ENCODE data around the gene TINCR. TPM values are rescaled to one million over a fixed set of nuclear protein-coding genes. Genes with fewer than 3 reads are reported as not detected.

Gene TINCR
- total RNA-seq, 1 experiment from 2014 or later, result 0.17 TPM

GRCh38 chr19:5519076-5519475 is 48.7 kb downstream of the TINCR start:
- no CpG with 5 or more reads among the region's 4 CpGs for WGBS (ENCODE audit: extremely low coverage, insufficient read length, low lambda C conversion rate)

More at GRCh38 chr19:5519076-5519475, 48.7 kb downstream of the TINCR start:
- Histone ChIP-seq H3K23ac (ENCODE audit: insufficient read length, low read depth, low read length) (no peak overlapping the region), H4K91ac (ENCODE audit: insufficient read length, low read depth, low read length) (no peak overlapping the region), H3K4me2 (ENCODE audit: insufficient read depth, insufficient read length, low read length) (no peak overlapping the region), H2AFZ (ENCODE audit: low read length) (no peak overlapping the region), H2BK15ac (ENCODE audit: low read depth, low read length) (no peak overlapping the region), H2BK120ac (ENCODE audit: low read depth, low read length, poor library complexity, severe bottlenecking) (no peak overlapping the region), H3K14ac (ENCODE audit: insufficient read depth, low read length) (no peak overlapping the region), H3K79me1 (ENCODE audit: insufficient read depth, low read depth, low read length, poor library complexity, severe bottlenecking) (no peaks in the 10 kb centered on the region), H2BK20ac (ENCODE audit: low read depth, low read length, poor library complexity, severe bottlenecking) (no peak overlapping the region), H3K23me2 (ENCODE audit: insufficient read length, low read depth, low read length, poor library complexity, severe bottlenecking) (no peaks in the 10 kb centered on the region), H3K18ac (ENCODE audit: insufficient read length, low read depth, low read length) (no peak overlapping the region), H3K4me1 (ENCODE audit: insufficient read depth, low read length) (no peaks in the 10 kb centered on the region), H3T11ph (ENCODE audit: low read length) (no peak overlapping the region), H3K27me3 (ENCODE audit: insufficient read depth, low read length) (no peaks in the 10 kb centered on the region), H2AK5ac (ENCODE audit: insufficient read length, low read length) (no peak overlapping the region), H3K56ac (ENCODE audit: insufficient read length, low read depth, low read length) (no peak overlapping the region), H4K8ac (replicated peaks; ENCODE audit: insufficient read length, low read depth, low read length) (no peak overlapping the region), H4K20me1 (ENCODE audit: control insufficient read depth, insufficient read depth, insufficient read length) (no peaks in the 10 kb centered on the region), H4K5ac (ENCODE audit: insufficient read length, low read depth, low read length) (no peak overlapping the region), H3K27ac (ENCODE audit: insufficient read length, low read depth, low read length) (no peak overlapping the region), H3K79me2 (ENCODE audit: insufficient read depth, low read length) (no peaks in the 10 kb centered on the region), H2BK5ac (ENCODE audit: insufficient read length, low read length) (no peak overlapping the region), H3K9me3 (ENCODE audit: control insufficient read depth, low read depth, low read length) (no peaks in the 10 kb centered on the region), H3K4ac (ENCODE audit: low read depth, low read length) (no peak overlapping the region), H2BK12ac (ENCODE audit: insufficient read length, low read depth, low read length) (no peak overlapping the region), H3K9ac (ENCODE audit: extremely low read depth, insufficient read length, low read length) (no peak overlapping the region)
- Mint-ChIP-seq H3K9me3 (peaks cover 29 to 31% of the 10 kb centered on the region in 2 experiments), H3K27ac (no peak overlapping the region), H3K4me1 (peaks cover 3 to 16% of the 10 kb centered on the region in 2 experiments), H3K36me3 (ENCODE audit: insufficient read depth in 1 of 3, low read depth in 3 of 3) (peaks cover 4 to 12% (median 11%) of the 10 kb centered on the region in 3 experiments; a peak in 5 of 7 replicates), H3K27me3 (ENCODE audit: low read depth) (peaks cover 73% of the 10 kb centered on the region), H3K4me3 (no peak overlapping the region)
- TF ChIP-seq CTCF (conservative IDR thresholded peaks at IDR 0.05), result no peak
- no peak for DNase-seq
